ENCODE results near the gene ABHD10. TPM values are rescaled to one million over a fixed set of nuclear protein-coding genes. Genes with fewer than 3 reads are reported as not detected.

Gene ABHD10
- total RNA-seq, 1 donor from 2014 or later = 28.4 TPM

DNA sequence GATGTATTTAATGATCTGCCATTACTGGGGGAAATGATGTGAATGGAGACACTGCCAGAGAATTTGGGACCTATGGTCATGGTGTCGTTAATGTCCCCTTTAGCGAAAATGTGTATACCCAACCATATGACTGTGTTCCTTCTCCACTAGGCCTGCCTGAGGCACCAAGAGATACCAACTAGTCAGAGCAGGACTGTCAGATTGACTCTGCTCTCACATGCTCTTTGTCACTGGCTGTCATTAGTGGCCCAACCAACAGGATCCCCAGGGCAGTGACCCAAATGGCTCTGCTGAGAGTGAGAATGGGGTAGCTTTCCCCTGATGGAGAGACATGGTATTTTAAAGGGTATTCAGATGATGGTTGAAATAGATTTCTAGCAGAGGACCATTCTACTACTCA lies 22.7 kb downstream of the ABHD10 start:
- Mint-ChIP-seq H3K4me3 (no peak overlapping the region), H3K36me3 (ENCODE audit: low read depth) (no peaks in the 10 kb centered on the region), H3K27ac (no peak overlapping the region), H3K27me3 (peaks cover 8% of the 10 kb centered on the region), H3K9me3 (no peaks in the 10 kb centered on the region), H3K4me1 (peaks cover 15% of the 10 kb centered on the region)
- no peak for TF ChIP-seq CTCF (IDR thresholded peaks at IDR 0.05)
- POLR2A ChIA-PET = no interaction called here
- ATAC-seq (ENCODE audit: low read depth) (no peak), DNase-seq (no peak)
- intact Hi-C loops (cut with micrococcal nuclease) = no loop called here
- CTCF ChIA-PET = interaction anchor here (1.4 to 4.0 kb wide), 3 partner anchors 11 to 34 kb away, joined by 4 to 21 read pairs (median 6); no protein-coding TSS in a partner anchor

GRCh38 chr3:112002096-112002971 lies 23.5 kb downstream of the ABHD10 start:
- H3K9me3 Mint-ChIP-seq = no peaks in the 10 kb centered on the region
- no peak overlapping the region for H3K27ac Mint-ChIP-seq
- H3K4me1 Mint-ChIP-seq = peaks cover 15% of the 10 kb centered on the region
- intact Hi-C loops (cut with micrococcal nuclease) = no loop called here
- H3K27me3 Mint-ChIP-seq = peaks cover 7% of the 10 kb centered on the region
- no peak overlapping the region for H3K4me3 Mint-ChIP-seq
- no peak for DNase-seq
- CTCF ChIA-PET = interaction anchor here (4.0 kb wide), 1 partner anchor 12 kb away, joined by 21 read pairs; no protein-coding TSS in a partner anchor
- ATAC-seq (ENCODE audit: low read depth) = no peak
- TF ChIP-seq CTCF (IDR thresholded peaks at IDR 0.05) = no peak
- POLR2A ChIA-PET = no interaction called here
- no peaks in the 10 kb centered on the region for H3K36me3 Mint-ChIP-seq (ENCODE audit: low read depth)

- Mint-ChIP-seq H3K4me3 (no peak overlapping the region), H3K27ac (no peak overlapping the region), H3K27me3 (peaks cover 1% of the 10 kb centered on the region), H3K4me1 (peaks cover 14% of the 10 kb centered on the region), H3K36me3 (ENCODE audit: low read depth) (no peaks in the 10 kb centered on the region), H3K9me3 (no peaks in the 10 kb centered on the region)
- CTCF ChIA-PET = interaction anchor here (0.6 to 4.0 kb wide), 2 partner anchors 9 to 13 kb away, joined by 3 to 21 read pairs; no protein-coding TSS in a partner anchor
- DNase-seq = no peak
- POLR2A ChIA-PET = no interaction called here
- no peak for TF ChIP-seq CTCF (IDR thresholded peaks at IDR 0.05)
- intact Hi-C loops (cut with micrococcal nuclease) = no loop called here
- no peak for ATAC-seq (ENCODE audit: low read depth)
Observed at GRCh38 chr3:112003321-112004080, 24.7 kb downstream of the ABHD10 start.

GRCh38 chr3:112004187-112004586 lies 25.4 kb downstream of the ABHD10 start:
- no peak for TF ChIP-seq CTCF (IDR thresholded peaks at IDR 0.05)
- Mint-ChIP-seq H3K4me1 (peaks cover 8% of the 10 kb centered on the region), H3K36me3 (ENCODE audit: low read depth) (no peaks in the 10 kb centered on the region), H3K27me3 (no peaks in the 10 kb centered on the region), H3K9me3 (no peaks in the 10 kb centered on the region), H3K27ac (no peak overlapping the region), H3K4me3 (no peak overlapping the region)
- DNase-seq (no peak), ATAC-seq (ENCODE audit: low read depth) (no peak)
- intact Hi-C loops (cut with micrococcal nuclease) = no loop called here
- ChIA-PET CTCF (interaction anchor here (0.6 to 4.0 kb wide), 2 partner anchors 8 to 14 kb away, joined by 3 to 21 read pairs; no protein-coding TSS in a partner anchor), POLR2A (interaction anchor here (0.5 kb wide), 1 partner anchor 29 kb away, joined by 6 read pairs; no protein-coding TSS in a partner anchor)

GRCh38 chr3:112004669-112005068 lies 25.8 kb downstream of the ABHD10 start:
- intact Hi-C loops (cut with micrococcal nuclease) = no loop called here
- H3K36me3 Mint-ChIP-seq (ENCODE audit: low read depth) = no peaks in the 10 kb centered on the region
- H3K4me1 Mint-ChIP-seq = peaks cover 3% of the 10 kb centered on the region
- no peaks in the 10 kb centered on the region for H3K27me3 Mint-ChIP-seq
- TF ChIP-seq CTCF (IDR thresholded peaks at IDR 0.05) = no peak
- ChIA-PET POLR2A (interaction anchor here (0.5 kb wide), 1 partner anchor 29 kb away, joined by 6 read pairs; no protein-coding TSS in a partner anchor), CTCF (interaction anchor here (4.0 kb wide), 1 partner anchor 14 kb away, joined by 21 read pairs; no protein-coding TSS in a partner anchor)
- no peak overlapping the region for H3K27ac Mint-ChIP-seq
- DNase-seq (no peak), ATAC-seq (ENCODE audit: low read depth) (no peak)
- H3K4me3 Mint-ChIP-seq = no peak overlapping the region
- H3K9me3 Mint-ChIP-seq = no peaks in the 10 kb centered on the region
